Measurements from ENCODE around the gene CTNNA1.

The CTNNA1 gene

DNA sequence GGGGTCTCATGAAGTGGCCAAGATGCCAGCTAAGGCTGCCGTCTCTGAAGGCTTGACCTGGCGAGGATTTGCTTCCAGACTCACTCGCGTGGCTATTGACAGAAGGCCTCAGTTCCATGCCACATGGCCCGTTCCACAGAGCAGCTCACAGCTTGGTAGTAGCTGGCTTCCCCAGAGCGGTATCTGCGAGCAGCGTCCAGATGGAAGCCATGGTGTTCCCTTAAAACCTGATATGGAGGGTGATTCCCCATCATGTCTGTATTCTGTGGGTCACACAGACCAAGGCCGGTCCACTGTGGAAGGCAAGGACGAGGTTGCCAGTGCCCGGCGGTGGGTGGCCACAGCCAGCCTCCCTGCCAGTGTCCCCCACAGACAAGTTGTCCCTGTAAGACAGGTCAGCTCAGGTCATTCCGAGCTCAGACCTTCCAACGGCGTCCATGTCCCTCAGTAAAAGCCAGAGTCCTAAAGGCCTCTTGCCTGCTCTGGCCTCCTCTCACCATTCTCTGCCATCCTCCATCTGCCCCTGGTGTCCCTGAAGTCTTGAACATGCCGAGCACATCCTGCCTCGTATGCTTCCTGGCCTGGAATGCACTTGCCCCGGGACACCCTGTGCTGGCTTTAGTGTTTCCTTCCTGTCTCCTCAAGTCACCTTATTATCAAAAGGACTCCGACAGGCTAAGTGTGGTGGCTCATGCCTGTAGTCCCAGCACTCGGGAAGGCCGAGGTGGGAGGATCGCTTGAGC, 183.2 kb downstream of the CTNNA1 start:
- DNase-seq, result no peak
- TF ChIP-seq, protein P1, sequence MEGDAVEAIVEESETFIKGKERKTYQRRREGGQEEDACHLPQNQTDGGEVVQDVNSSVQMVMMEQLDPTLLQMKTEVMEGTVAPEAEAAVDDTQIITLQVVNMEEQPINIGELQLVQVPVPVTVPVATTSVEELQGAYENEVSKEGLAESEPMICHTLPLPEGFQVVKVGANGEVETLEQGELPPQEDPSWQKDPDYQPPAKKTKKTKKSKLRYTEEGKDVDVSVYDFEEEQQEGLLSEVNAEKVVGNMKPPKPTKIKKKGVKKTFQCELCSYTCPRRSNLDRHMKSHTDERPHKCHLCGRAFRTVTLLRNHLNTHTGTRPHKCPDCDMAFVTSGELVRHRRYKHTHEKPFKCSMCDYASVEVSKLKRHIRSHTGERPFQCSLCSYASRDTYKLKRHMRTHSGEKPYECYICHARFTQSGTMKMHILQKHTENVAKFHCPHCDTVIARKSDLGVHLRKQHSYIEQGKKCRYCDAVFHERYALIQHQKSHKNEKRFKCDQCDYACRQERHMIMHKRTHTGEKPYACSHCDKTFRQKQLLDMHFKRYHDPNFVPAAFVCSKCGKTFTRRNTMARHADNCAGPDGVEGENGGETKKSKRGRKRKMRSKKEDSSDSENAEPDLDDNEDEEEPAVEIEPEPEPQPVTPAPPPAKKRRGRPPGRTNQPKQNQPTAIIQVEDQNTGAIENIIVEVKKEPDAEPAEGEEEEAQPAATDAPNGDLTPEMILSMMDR (IDR thresholded peaks at IDR 0.05), result no peak
- Mint-ChIP-seq H3K27ac (peak overlapping the region; percentile 90), H3K9me3 (peaks cover 6% of the 10 kb centered on the region), H3K4me1 (peaks cover 48% of the 10 kb centered on the region), H3K4me3 (no peak overlapping the region), H3K27me3 (ENCODE audit: low read depth, poor library complexity) (peaks cover 7% of the 10 kb centered on the region), H3K36me3 (ENCODE audit: low read depth) (peaks cover 81% of the 10 kb centered on the region)

DNA sequence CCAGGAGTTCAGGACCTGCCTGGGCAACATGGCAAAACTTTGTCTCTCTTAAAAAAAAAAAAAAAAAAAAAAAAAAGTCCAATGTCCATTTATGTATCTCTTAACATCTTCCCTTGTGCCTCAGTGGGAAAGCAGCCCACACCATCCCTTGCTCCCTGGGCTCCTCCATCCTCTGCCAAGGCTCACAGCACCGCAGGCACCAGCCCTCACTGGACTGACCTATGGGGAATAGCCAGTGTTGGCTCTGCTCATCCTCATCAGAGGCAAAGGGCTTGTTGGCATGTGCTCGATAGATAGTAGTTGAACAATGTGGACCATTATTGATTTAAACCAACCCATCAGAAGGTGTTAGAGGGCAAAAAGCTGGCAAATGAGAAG, 183.7 kb downstream of the CTNNA1 start:
- DNase-seq, result no peak
- H3K36me3 Mint-ChIP-seq (ENCODE audit: low read depth), result peaks cover 75% of the 10 kb centered on the region
- peaks cover 42% of the 10 kb centered on the region for H3K4me1 Mint-ChIP-seq
- H3K27ac Mint-ChIP-seq, result peak overlapping the region; percentile 90
- peaks cover 8% of the 10 kb centered on the region for H3K27me3 Mint-ChIP-seq (ENCODE audit: low read depth, poor library complexity)
- H3K9me3 Mint-ChIP-seq, result peaks cover 6% of the 10 kb centered on the region
- H3K4me3 Mint-ChIP-seq, result no peak overlapping the region
- TF ChIP-seq, protein P1 (IDR thresholded peaks at IDR 0.05), result no peak

DNA sequence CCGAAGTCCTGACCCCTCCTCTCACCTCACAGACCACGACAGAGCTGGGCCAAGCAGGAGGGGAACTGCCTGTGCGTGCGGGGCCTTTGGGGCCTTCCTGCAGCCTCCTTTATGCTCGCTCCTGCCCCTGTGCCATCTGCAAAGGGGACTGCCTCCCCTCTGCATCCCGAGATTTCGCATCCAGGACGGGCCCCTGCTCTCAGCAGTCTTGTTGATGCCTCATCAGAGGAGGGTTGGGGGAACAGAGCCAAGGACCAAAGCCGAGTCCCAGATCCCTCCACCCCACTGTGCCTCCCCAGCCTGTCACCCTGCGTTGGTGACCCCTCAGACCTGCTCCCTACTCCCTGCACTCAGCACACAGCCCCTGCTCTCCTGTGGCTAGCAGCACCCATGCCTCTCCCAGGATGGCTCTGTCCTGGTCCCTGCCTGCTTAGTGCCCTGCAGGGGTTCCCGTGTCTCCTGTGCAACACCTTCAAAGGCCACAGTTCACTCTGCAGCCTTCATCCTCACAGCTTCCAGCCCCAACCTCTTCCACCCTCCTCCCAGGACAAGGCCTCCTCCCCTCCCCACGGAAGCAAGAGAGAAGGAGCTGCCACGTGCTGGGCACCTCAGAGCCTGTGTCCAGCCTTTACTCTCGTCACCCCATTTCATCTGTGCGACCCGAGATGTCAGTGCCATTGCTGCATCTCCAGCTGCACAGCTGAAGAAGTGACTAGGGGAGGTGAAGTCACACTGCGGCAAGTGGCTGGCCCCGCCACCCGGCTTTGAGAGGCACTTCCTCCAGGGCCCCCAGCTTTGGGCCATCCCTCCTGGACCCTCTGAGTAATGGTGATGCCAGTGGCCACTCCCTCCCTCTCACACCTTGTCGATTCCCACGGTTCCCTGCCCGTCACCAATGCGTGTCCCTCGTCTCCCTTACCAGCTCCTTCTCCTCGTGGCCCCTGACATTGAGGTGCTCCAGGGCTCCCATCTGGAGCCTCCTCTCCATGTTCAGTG, 184.5 kb downstream of the CTNNA1 start:
- peaks cover 10% of the 10 kb centered on the region for H3K27me3 Mint-ChIP-seq (ENCODE audit: low read depth, poor library complexity)
- peaks cover 43% of the 10 kb centered on the region for H3K4me1 Mint-ChIP-seq
- H3K9me3 Mint-ChIP-seq, result peaks cover 6% of the 10 kb centered on the region
- H3K4me3 Mint-ChIP-seq, result no peak overlapping the region
- no peak for DNase-seq
- peaks cover 68% of the 10 kb centered on the region for H3K36me3 Mint-ChIP-seq (ENCODE audit: low read depth)
- peak overlapping the region; percentile 83 for H3K27ac Mint-ChIP-seq
- TF ChIP-seq, protein P1 (IDR thresholded peaks at IDR 0.05), result no peak

GRCh38 chr5:138938526-138938925, 185.3 kb downstream of the CTNNA1 start:
- Mint-ChIP-seq H3K4me3 (no peak overlapping the region), H3K36me3 (ENCODE audit: low read depth) (peaks cover 60% of the 10 kb centered on the region), H3K9me3 (peaks cover 6% of the 10 kb centered on the region), H3K4me1 (peaks cover 45% of the 10 kb centered on the region), H3K27ac (no peak overlapping the region), H3K27me3 (ENCODE audit: low read depth, poor library complexity) (peaks cover 11% of the 10 kb centered on the region)
- DNase-seq, result no peak
- TF ChIP-seq, protein P1 (IDR thresholded peaks at IDR 0.05), result no peak

DNA sequence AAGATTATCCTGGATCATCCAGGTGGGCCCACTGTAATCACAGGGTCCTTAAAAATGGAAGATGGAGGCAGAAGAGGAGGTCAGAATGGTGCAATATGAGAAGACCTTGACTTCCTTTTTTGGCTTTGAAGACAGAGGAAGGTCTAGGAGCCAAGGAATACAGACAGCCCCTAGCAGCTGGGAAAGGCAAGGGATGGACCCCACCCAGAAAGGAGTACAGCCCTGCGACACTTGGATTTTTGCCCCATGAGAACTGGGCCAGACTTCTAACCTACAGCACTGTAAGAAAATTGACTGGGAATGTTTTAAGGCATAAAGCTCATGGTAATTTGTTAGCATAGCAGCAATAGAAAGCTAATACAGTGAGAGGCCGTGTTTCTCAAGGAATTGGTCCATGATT, 188.8 kb downstream of the CTNNA1 start:
- Mint-ChIP-seq H3K4me1 (peaks cover 57% of the 10 kb centered on the region), H3K9me3 (peaks cover 6% of the 10 kb centered on the region), H3K27ac (no peak overlapping the region), H3K4me3 (no peak overlapping the region), H3K36me3 (ENCODE audit: low read depth) (peaks cover 30% of the 10 kb centered on the region), H3K27me3 (ENCODE audit: low read depth, poor library complexity) (peaks cover 8% of the 10 kb centered on the region)
- TF ChIP-seq, protein P1 (IDR thresholded peaks at IDR 0.05), result no peak
- DNase-seq, result no peak
